ENCODE measurements around the gene DTX4. TPM values are rescaled to one million over a fixed set of nuclear protein-coding genes. Genes with fewer than 3 reads are reported as not detected.
"Not testable (repeated sequence)": the region's sequence is repeated elsewhere in the genome, so short reads cannot be mapped to it uniquely, and the experiment has no call there.

The DTX4 gene
- under 1 TPM; 0.18 to 0.45 TPM for total RNA-seq

DNA sequence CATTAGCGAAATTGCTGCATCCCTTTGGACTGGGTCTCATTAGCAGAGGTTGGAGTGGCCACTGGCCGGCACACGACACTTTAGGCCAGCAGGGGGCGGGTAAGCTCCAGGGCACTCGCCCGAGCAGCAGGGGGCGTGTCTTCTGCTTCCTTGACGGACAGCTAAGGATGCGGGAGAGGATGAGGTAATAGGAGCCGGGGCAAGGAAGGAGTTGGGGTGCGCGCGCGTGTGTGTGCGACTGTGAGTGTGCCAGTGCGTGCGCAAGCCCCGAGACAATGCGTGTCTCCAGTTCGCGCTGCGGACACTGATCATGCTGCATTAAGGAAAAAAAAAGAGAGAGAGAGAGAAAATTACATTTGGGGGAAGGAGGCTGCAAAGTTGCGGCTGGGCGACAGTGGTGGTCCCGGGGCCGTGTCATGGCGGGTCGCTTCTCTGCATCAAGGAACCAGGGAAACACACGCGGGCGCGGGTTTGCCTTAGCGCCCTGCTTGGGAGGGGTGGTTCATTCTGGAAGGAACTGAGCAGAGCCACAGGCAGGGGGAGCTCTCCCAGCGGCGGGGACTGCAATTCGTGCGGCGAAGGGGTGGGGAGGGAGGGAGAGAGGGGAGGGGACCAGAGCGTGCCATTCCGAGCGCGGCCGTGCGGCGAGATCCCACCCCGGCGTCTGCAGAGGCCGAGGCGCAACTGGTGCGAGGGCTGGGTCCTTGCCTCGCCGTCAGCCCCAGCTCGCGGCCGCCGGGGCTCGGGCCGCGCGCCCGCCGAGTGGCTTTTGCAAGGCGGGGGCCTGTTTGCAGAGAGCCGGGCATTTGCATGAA, at the start of gene DTX4:
Gene DTX4 (plus strand): TSS at position 625 of the 815 bp plus-strand sequence. CDS start 464 bp downstream, outside the sequence.
- Mint-ChIP-seq H3K9me3 (ENCODE audit: insufficient read depth) (no peaks in the 10 kb centered on the region), H3K4me3 (peak within 1 kb of the TSS; percentile 64), H3K27me3 (ENCODE audit: low read depth) (peaks cover 27% of the 10 kb centered on the region), H3K27ac (no peak within 1 kb of the TSS), H3K4me1 (ENCODE audit: low read depth) (peaks cover 7% of the 10 kb centered on the region), H3K36me3 (ENCODE audit: low read depth) (no peaks in the 10 kb centered on the region)
- ChIA-PET CTCF (interaction anchor here (0.6 to 9.7 kb wide), 40 partner anchors 10 to 1131 kb away, joined by 3 to 113 read pairs (median 5); partner anchors contain the start of genes FAM111A, OR5A2 and PATL1), POLR2A (interaction anchor here (0.6 kb wide), 2 partner anchors 15 to 29 kb away, joined by 3 read pairs; partner anchors contain the start of gene FAM111A)
- ATAC-seq (peak; percentile 88), DNase-seq (peak; percentile 93)

GRCh38 chr11:59135648-59136461, 36.1 kb upstream of the DTX4 start:
- Mint-ChIP-seq H3K9me3 (ENCODE audit: insufficient read depth) (peaks cover 14% of the 10 kb centered on the region), H3K4me3 (peak overlapping the region; percentile 54), H3K27me3 (ENCODE audit: low read depth) (no peaks in the 10 kb centered on the region), H3K36me3 (ENCODE audit: low read depth) (peaks cover 63% of the 10 kb centered on the region), H3K27ac (peak overlapping the region; percentile 84), H3K4me1 (ENCODE audit: low read depth) (peaks cover 24% of the 10 kb centered on the region)
- POLR2A ChIA-PET: interaction anchor here (0.9 to 2.1 kb wide), 2 partner anchors 22 to 28 kb away, joined by 3 to 18 read pairs; partner anchors contain the start of gene FAM111B
- CTCF ChIA-PET: interaction anchor here (0.6 to 5.5 kb wide), 38 partner anchors 8 to 553 kb away, joined by 3 to 52 read pairs (median 4); partner anchors contain the start of gene FAM111B
- DNase-seq (peak; percentile 92), ATAC-seq (peak; percentile 99)

DNA sequence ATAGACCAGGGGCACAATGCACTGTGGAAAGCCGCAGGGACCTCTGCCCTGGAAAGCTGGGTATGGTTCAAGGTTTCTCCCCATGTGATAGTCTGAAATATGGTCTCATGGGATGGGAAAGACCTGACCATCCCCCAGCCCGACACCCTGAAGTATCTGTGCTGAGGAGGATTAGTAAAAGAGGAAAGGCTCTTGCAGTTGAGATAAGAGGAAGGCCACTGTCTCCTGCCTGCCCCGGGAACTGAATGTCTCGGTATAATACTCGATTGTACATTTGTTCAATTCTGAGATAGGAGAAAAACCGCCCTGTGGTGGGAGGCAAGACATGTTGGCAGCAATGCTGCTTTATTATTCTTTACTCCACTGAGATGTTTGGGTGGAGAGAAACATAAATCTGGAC, 35.4 kb upstream of the DTX4 start:
- not testable (repeated sequence) for ATAC-seq; H3K27me3 Mint-ChIP-seq (ENCODE audit: low read depth); H3K27ac Mint-ChIP-seq; H3K4me3 Mint-ChIP-seq; DNase-seq; H3K9me3 Mint-ChIP-seq (ENCODE audit: insufficient read depth)
- ChIA-PET CTCF (interaction anchor here (0.6 to 5.5 kb wide), 28 partner anchors 10 to 554 kb away, joined by 3 to 52 read pairs (median 6); partner anchors contain the start of gene FAM111B), POLR2A (interaction anchor here (2.1 kb wide), 1 partner anchor 29 kb away, joined by 18 read pairs; the partner anchor contains the start of gene FAM111B)
- H3K36me3 Mint-ChIP-seq (ENCODE audit: low read depth): peaks cover 56% of the 10 kb centered on the region
- peaks cover 31% of the 10 kb centered on the region for H3K4me1 Mint-ChIP-seq (ENCODE audit: low read depth)

GRCh38 chr11:59137190-59137589, 34.7 kb upstream of the DTX4 start:
- Mint-ChIP-seq H3K27ac (no peak overlapping the region), H3K27me3 (ENCODE audit: low read depth) (no peaks in the 10 kb centered on the region), H3K4me1 (ENCODE audit: low read depth) (peaks cover 38% of the 10 kb centered on the region), H3K4me3 (no peak overlapping the region), H3K36me3 (ENCODE audit: low read depth) (peaks cover 50% of the 10 kb centered on the region), H3K9me3 (ENCODE audit: insufficient read depth) (peaks cover 7% of the 10 kb centered on the region)
- ChIA-PET POLR2A (no interaction called here), CTCF (interaction anchor here (0.6 to 5.5 kb wide), 3 partner anchors 20 to 1758 kb away, joined by 3 to 47 read pairs (median 44); no protein-coding TSS in a partner anchor)
- DNase-seq (no peak), ATAC-seq (no peak)

GRCh38 chr11:59138643-59139042, 33.3 kb upstream of the DTX4 start:
- no peak overlapping the region for H3K4me3 Mint-ChIP-seq
- H3K27ac Mint-ChIP-seq: no peak overlapping the region
- CTCF ChIA-PET: interaction anchor here (5.5 kb wide), 1 partner anchor 19 kb away, joined by 44 read pairs; no protein-coding TSS in a partner anchor
- POLR2A ChIA-PET: no interaction called here
- ATAC-seq (no peak), DNase-seq (no peak)
- peaks cover 46% of the 10 kb centered on the region for H3K4me1 Mint-ChIP-seq (ENCODE audit: low read depth)
- no peaks in the 10 kb centered on the region for H3K9me3 Mint-ChIP-seq (ENCODE audit: insufficient read depth)
- H3K36me3 Mint-ChIP-seq (ENCODE audit: low read depth): peaks cover 48% of the 10 kb centered on the region
- no peaks in the 10 kb centered on the region for H3K27me3 Mint-ChIP-seq (ENCODE audit: low read depth)

- POLR2A ChIA-PET: interaction anchor here (1.0 to 3.1 kb wide), 2 partner anchors 34 to 564 kb away, joined by 3 to 23 read pairs; partner anchors contain the start of gene FAM111B
- ATAC-seq: no peak
- no peaks in the 10 kb centered on the region for H3K27me3 Mint-ChIP-seq (ENCODE audit: low read depth)
These were observed 30.7 kb upstream of the DTX4 start for GRCh38 chr11:59141191-59141590.

GRCh38 chr11:59141673-59142460, 30.1 kb upstream of the DTX4 start:
- H3K9me3 Mint-ChIP-seq (ENCODE audit: insufficient read depth): no peaks in the 10 kb centered on the region
- ChIA-PET CTCF (interaction anchor here (0.9 to 9.1 kb wide), 12 partner anchors 9 to 618 kb away, joined by 3 to 178 read pairs (median 4); partner anchors contain the start of genes DTX4 and FAM111B), POLR2A (interaction anchor here (0.6 to 3.1 kb wide), 7 partner anchors 10 to 564 kb away, joined by 3 to 23 read pairs (median 3); partner anchors contain the start of genes DTX4 and FAM111B)
- peaks cover 45% of the 10 kb centered on the region for H3K4me1 Mint-ChIP-seq (ENCODE audit: low read depth)
- peak overlapping the region; percentile 97 for H3K27ac Mint-ChIP-seq
- DNase-seq (no peak), ATAC-seq (peak; percentile 2)
- peak overlapping the region; percentile 97 for H3K4me3 Mint-ChIP-seq
- H3K27me3 Mint-ChIP-seq (ENCODE audit: low read depth): no peaks in the 10 kb centered on the region
- peaks cover 53% of the 10 kb centered on the region for H3K36me3 Mint-ChIP-seq (ENCODE audit: low read depth)

More at GRCh38 chr11:59141191-59141590, 30.7 kb upstream of the DTX4 start:
- CTCF ChIA-PET: interaction anchor here (1.0 to 9.1 kb wide), 8 partner anchors 10 to 619 kb away, joined by 3 to 178 read pairs (median 5); partner anchors contain the start of gene DTX4
- no peak for DNase-seq
- Mint-ChIP-seq H3K9me3 (ENCODE audit: insufficient read depth) (no peaks in the 10 kb centered on the region), H3K4me3 (peak overlapping the region; percentile 97), H3K36me3 (ENCODE audit: low read depth) (peaks cover 46% of the 10 kb centered on the region), H3K27ac (no peak overlapping the region), H3K4me1 (ENCODE audit: low read depth) (peaks cover 41% of the 10 kb centered on the region)

DNA sequence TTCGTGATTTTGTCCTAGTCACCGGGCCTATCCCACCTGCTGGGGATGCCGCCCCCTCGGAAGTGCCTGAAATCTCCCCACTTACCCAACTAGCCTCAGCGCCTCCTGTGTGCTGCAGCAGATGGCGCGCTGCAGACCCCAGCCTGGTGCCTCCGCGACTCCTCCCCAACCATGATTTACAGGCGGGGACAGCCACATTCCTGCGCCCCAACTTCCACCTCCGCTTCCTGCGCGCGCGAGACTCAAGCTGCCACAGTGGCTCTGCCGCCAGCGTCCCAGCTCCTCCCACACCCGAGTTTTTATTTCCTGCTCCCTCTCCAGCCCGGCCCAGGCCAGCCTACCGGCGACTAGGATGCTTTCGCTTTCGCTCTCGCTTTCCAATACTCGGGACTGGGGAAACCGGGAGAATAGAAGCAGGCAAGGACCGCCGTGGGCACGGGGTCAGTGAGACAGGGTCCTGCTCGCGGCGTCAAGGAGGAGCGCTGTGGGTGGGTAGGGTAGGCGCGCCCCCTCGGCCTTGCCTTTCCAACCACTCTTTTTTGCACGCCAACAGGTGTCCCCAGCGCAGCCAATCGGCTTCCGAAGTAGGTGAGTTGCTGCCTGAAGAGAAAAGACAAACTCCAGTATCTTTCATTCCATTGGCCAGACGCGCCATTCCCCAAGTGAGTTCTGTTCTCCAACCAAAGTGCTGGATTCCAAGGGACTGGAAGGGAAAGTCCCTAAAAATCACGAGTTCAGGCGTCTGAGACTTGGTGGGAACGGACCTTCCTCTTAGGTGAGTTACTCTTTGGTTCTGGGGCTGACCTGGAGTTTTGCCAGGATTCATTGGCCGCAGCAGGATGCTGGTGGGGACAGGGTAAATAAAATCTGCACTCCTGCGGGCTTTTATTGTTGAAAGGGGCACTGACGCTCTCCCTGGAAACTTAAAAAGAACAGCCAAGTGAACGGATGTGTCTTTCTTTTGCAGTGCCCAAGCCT, 29.1 kb upstream of the DTX4 start, which contains the start of gene FAM111A:
Gene FAM111A (plus strand): TSS at position 327 of the 978 bp plus-strand sequence. CDS start 6,017 bp downstream, outside the sequence.
- POLR2A ChIA-PET: interaction anchor here (0.6 to 3.1 kb wide), 8 partner anchors 9 to 407 kb away, joined by 3 to 27 read pairs (median 4); partner anchors contain the start of genes DTX4 and FAM111B
- Mint-ChIP-seq H3K4me3 (peak within 1 kb of the TSS; percentile 97), H3K36me3 (ENCODE audit: low read depth) (peaks cover 57% of the 10 kb centered on the region), H3K27ac (peak within 1 kb of the TSS; percentile 97), H3K4me1 (ENCODE audit: low read depth) (peaks cover 55% of the 10 kb centered on the region), H3K9me3 (ENCODE audit: insufficient read depth) (no peaks in the 10 kb centered on the region), H3K27me3 (ENCODE audit: low read depth) (no peaks in the 10 kb centered on the region)
- CTCF ChIA-PET: interaction anchor here (0.7 to 9.1 kb wide), 12 partner anchors 8 to 617 kb away, joined by 3 to 178 read pairs (median 6); partner anchors contain the start of genes DTX4 and FAM111B
- peak; percentile 94 for DNase-seq
- peak; percentile 93 for ATAC-seq

- POLR2A ChIA-PET: interaction anchor here (0.7 to 2.4 kb wide), 9 partner anchors 9 to 567 kb away, joined by 3 to 27 read pairs (median 3); partner anchors contain the start of gene FAM111B
- H3K36me3 Mint-ChIP-seq (ENCODE audit: low read depth): peaks cover 64% of the 10 kb centered on the region
- no peaks in the 10 kb centered on the region for H3K9me3 Mint-ChIP-seq (ENCODE audit: insufficient read depth)
- CTCF ChIA-PET: interaction anchor here (0.9 to 9.1 kb wide), 14 partner anchors 8 to 576 kb away, joined by 3 to 178 read pairs (median 4); partner anchors contain the start of genes DTX4, FAM111B and PATL1
- ATAC-seq: no peak
- peak overlapping the region; percentile 97 for H3K4me3 Mint-ChIP-seq
- H3K4me1 Mint-ChIP-seq (ENCODE audit: low read depth): peaks cover 67% of the 10 kb centered on the region
- DNase-seq: no peak
- peak overlapping the region; percentile 97 for H3K27ac Mint-ChIP-seq
- H3K27me3 Mint-ChIP-seq (ENCODE audit: low read depth): no peaks in the 10 kb centered on the region
These were observed 27.8 kb upstream of the DTX4 start for GRCh38 chr11:59144096-59144495.
